Central memory CD8-positive, alpha-beta T cell (primary cell): Measurements from ENCODE around the gene SDK2.

Source experiments
- ATAC-seq: fragments of 150-1000 bp; cut with Tn5 transposase; replicated peaks from 2 replicates; pipeline ENCODE4 v1.10.0; 2022; ENCODE audit warnings: mild to moderate bottlenecking, moderate FRiP score, moderate number of reproducible peaks; ENCODE audit not compliant: poor library complexity, severe bottlenecking; ENCODE audit errors: extremely low read depth
- DNase-seq, 2 donors: peaks; one replicate each; pipeline ENCODE4 v3.0.0; 2021; ENCODE audit warnings: low spot score in 2 of 2
- H3K27ac Mint-ChIP-seq: one replicate; pipeline ENCODE4 v1.8.0; 2022; ENCODE audit warnings: low read depth, mild to moderate bottlenecking, moderate library complexity, mixed read lengths
- H3K27me3 Mint-ChIP-seq: one replicate; pipeline ENCODE4 v1.8.0; 2022; ENCODE audit warnings: mixed read lengths
- H3K36me3 Mint-ChIP-seq: one replicate; pipeline ENCODE4 v1.8.0; 2022; ENCODE audit warnings: mild to moderate bottlenecking, moderate library complexity, mixed read lengths; ENCODE audit not compliant: insufficient read depth
- H3K4me1 Mint-ChIP-seq: one replicate; pipeline ENCODE4 v1.8.0; 2022; ENCODE audit warnings: mixed read lengths
- H3K4me3 Mint-ChIP-seq: one replicate; pipeline ENCODE4 v1.8.0; 2022; ENCODE audit warnings: mild to moderate bottlenecking, moderate library complexity, mixed read lengths
- H3K9me3 Mint-ChIP-seq: one replicate; pipeline ENCODE4 v1.8.0; 2022; ENCODE audit warnings: mixed read lengths

The SDK2 gene

GRCh38 chr17:73368085-73368631, 276.1 kb downstream of the SDK2 start:
- Mint-ChIP-seq H3K4me1 (no peaks in the 10 kb centered on the region), H3K4me3 (no peak overlapping the region), H3K36me3 (no peaks in the 10 kb centered on the region), H3K27me3 (peaks cover 31% of the 10 kb centered on the region), H3K27ac (no peak overlapping the region), H3K9me3 (no peaks in the 10 kb centered on the region)
- ATAC-seq (no peak), DNase-seq (no peak)

- H3K4me1 Mint-ChIP-seq = no peaks in the 10 kb centered on the region
- no peaks in the 10 kb centered on the region for H3K9me3 Mint-ChIP-seq
- ATAC-seq = no peak
- no peaks in the 10 kb centered on the region for H3K36me3 Mint-ChIP-seq
- H3K27me3 Mint-ChIP-seq = peaks cover 20% of the 10 kb centered on the region
- H3K4me3 Mint-ChIP-seq = no peak overlapping the region
- DNase-seq = no peak
- H3K27ac Mint-ChIP-seq = no peak overlapping the region
These were observed 278.2 kb downstream of the SDK2 start for GRCh38 chr17:73365906-73366623.

DNA sequence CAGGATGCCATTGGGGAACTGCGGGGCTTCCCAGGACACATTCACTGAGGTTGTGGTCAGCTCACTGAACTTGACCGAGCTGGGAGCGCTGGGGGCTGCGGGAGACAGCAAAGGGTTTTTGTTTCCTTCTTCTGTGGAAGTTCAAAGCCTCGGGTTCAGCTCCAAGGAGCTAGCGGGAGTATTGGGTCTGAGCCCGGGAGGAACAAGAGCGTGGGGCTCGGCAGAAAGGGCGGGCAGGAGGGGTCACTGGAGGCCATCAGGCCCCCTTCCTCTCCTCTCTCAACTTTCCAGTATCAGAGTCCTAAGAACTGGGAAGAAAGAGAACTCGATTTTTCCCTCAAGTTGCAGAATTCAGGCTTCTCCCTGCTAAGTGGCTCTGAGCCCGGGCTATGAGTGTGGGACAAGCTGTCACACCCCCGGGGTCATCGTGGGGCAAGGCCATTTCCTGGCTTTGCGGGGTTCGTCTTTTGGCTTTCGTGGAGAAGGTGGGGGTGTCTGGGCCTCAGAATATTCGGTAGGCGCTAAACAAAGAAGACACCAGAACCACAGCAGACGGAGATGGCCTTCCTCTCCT, 278.9 kb downstream of the SDK2 start:
- Mint-ChIP-seq H3K27ac (no peak overlapping the region), H3K9me3 (no peaks in the 10 kb centered on the region), H3K27me3 (peaks cover 19% of the 10 kb centered on the region), H3K4me3 (no peak overlapping the region), H3K4me1 (no peaks in the 10 kb centered on the region), H3K36me3 (no peaks in the 10 kb centered on the region)
- DNase-seq (no peak), ATAC-seq (no peak)

GRCh38 chr17:73364155-73364522, 280.1 kb downstream of the SDK2 start:
- Mint-ChIP-seq H3K27me3 (peaks cover 31% of the 10 kb centered on the region), H3K36me3 (no peaks in the 10 kb centered on the region), H3K4me3 (no peak overlapping the region), H3K9me3 (no peaks in the 10 kb centered on the region), H3K4me1 (no peaks in the 10 kb centered on the region), H3K27ac (no peak overlapping the region)
- DNase-seq (no peak), ATAC-seq (no peak)

GRCh38 chr17:73363442-73364154, 280.6 kb downstream of the SDK2 start:
- no peaks in the 10 kb centered on the region for H3K9me3 Mint-ChIP-seq
- H3K4me3 Mint-ChIP-seq = no peak overlapping the region
- no peak overlapping the region for H3K27ac Mint-ChIP-seq
- H3K36me3 Mint-ChIP-seq = no peaks in the 10 kb centered on the region
- no peaks in the 10 kb centered on the region for H3K4me1 Mint-ChIP-seq
- no peak for DNase-seq
- peaks cover 32% of the 10 kb centered on the region for H3K27me3 Mint-ChIP-seq
- no peak for ATAC-seq

DNA sequence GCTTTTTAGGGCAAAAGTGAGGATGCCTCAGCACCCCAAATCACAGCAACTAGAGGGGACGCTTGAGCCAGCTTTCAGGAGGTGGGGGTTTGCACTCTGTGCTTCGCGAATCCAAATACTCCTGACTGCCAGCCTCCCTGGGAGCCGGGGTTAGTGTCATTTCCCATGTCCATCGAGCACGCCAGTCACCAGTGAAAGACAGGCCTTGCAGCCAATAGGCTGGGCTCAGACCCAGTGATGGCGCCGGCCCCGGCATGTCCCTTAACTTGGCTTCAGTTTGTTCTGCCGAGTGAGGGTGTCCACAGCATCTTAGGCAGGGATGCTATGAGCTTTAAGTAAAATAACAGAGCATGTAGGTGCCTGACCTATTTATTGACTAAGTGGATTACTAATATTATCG, 281.5 kb downstream of the SDK2 start:
- H3K36me3 Mint-ChIP-seq = no peaks in the 10 kb centered on the region
- no peaks in the 10 kb centered on the region for H3K9me3 Mint-ChIP-seq
- H3K4me1 Mint-ChIP-seq = no peaks in the 10 kb centered on the region
- H3K27ac Mint-ChIP-seq = no peak overlapping the region
- H3K27me3 Mint-ChIP-seq = peaks cover 39% of the 10 kb centered on the region
- ATAC-seq = no peak
- no peak overlapping the region for H3K4me3 Mint-ChIP-seq
- no peak for DNase-seq

GRCh38 chr17:73360961-73361761, 283.1 kb downstream of the SDK2 start:
- no peak for ATAC-seq
- no peak overlapping the region for H3K4me3 Mint-ChIP-seq
- no peaks in the 10 kb centered on the region for H3K9me3 Mint-ChIP-seq
- H3K36me3 Mint-ChIP-seq = no peaks in the 10 kb centered on the region
- no peak overlapping the region for H3K27ac Mint-ChIP-seq
- no peak for DNase-seq
- peaks cover 43% of the 10 kb centered on the region for H3K27me3 Mint-ChIP-seq
- no peaks in the 10 kb centered on the region for H3K4me1 Mint-ChIP-seq

- Mint-ChIP-seq H3K4me1 (no peaks in the 10 kb centered on the region), H3K9me3 (no peaks in the 10 kb centered on the region), H3K4me3 (no peak overlapping the region), H3K27me3 (peaks cover 33% of the 10 kb centered on the region), H3K27ac (no peak overlapping the region), H3K36me3 (no peaks in the 10 kb centered on the region)
- DNase-seq (no peak), ATAC-seq (no peak)
These were observed 284.2 kb downstream of the SDK2 start for GRCh38 chr17:73359987-73360410.

DNA sequence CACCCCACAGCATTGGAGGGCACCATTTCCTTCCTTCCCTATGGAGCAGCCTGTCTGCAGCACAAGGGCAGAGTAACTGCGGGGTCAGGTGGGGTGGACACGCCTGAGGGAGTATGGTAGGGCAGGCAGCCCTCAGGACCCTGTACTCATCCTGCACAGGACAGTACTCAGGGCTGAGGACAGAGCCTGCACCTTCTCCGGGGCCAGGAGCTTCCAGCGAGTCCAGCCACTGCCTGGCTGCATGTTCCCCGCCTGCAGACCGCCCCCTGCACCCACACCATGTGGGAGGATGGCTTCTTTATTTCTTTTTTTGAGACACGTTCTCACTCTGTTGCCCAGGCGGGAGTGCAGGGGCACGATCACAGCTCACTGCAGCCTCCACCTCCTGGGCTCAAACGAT, 284.9 kb downstream of the SDK2 start:
- ATAC-seq = no peak
- H3K4me1 Mint-ChIP-seq = no peaks in the 10 kb centered on the region
- no peak for DNase-seq
- no peak overlapping the region for H3K27ac Mint-ChIP-seq
- H3K4me3 Mint-ChIP-seq = no peak overlapping the region
- no peaks in the 10 kb centered on the region for H3K36me3 Mint-ChIP-seq
- H3K27me3 Mint-ChIP-seq = peaks cover 28% of the 10 kb centered on the region
- no peaks in the 10 kb centered on the region for H3K9me3 Mint-ChIP-seq

GRCh38 chr17:73358668-73359067, 285.6 kb downstream of the SDK2 start:
- peaks cover 28% of the 10 kb centered on the region for H3K27me3 Mint-ChIP-seq
- H3K4me1 Mint-ChIP-seq = no peaks in the 10 kb centered on the region
- ATAC-seq (no peak), DNase-seq (no peak)
- no peak overlapping the region for H3K27ac Mint-ChIP-seq
- no peaks in the 10 kb centered on the region for H3K9me3 Mint-ChIP-seq
- no peak overlapping the region for H3K4me3 Mint-ChIP-seq
- no peaks in the 10 kb centered on the region for H3K36me3 Mint-ChIP-seq

DNA sequence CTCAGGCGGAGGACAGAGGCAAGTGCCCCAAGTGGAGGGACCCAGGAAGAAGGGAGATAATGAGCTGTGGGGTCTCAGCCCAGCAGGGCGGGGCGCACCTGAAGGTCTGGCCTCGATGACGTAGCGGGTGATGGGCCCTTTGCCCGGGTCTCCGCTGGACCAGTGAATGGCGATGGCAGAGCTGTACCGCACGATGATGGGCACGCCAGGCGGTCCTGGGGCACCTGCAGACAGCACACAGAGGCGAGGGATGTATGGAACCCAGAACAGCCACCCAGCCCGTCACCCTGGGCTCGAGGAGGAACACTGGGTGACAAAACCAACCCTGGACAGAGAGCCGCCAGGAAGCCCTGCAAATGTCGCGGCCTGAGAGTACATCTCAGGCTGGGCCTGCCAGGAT, 286.3 kb downstream of the SDK2 start:
- H3K4me3 Mint-ChIP-seq = no peak overlapping the region
- no peaks in the 10 kb centered on the region for H3K9me3 Mint-ChIP-seq
- H3K27ac Mint-ChIP-seq = no peak overlapping the region
- no peaks in the 10 kb centered on the region for H3K4me1 Mint-ChIP-seq
- DNase-seq (no peak), ATAC-seq (no peak)
- peaks cover 28% of the 10 kb centered on the region for H3K27me3 Mint-ChIP-seq
- no peaks in the 10 kb centered on the region for H3K36me3 Mint-ChIP-seq

DNA sequence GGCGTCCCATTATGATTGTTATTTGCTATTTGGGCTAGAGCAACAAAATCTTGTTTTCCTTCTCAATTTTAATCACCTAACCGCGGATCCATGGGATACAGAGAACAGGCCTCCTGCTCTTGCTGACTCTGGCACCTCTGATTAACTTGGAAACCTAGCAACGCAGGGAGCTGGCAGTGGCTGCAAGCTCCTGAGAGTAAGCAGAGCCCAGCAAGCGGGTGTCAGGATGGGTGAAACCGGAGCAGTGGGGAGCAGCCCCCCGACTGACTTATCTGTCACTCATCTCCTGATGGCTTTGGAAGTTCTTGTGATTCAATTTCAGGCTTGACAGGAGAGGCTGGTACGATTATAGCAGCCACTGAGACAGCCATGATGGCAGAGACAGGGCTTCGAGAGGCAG, 286.9 kb downstream of the SDK2 start:
- no peak for DNase-seq
- Mint-ChIP-seq H3K4me1 (no peaks in the 10 kb centered on the region), H3K36me3 (no peaks in the 10 kb centered on the region), H3K27me3 (peaks cover 28% of the 10 kb centered on the region), H3K9me3 (no peaks in the 10 kb centered on the region), H3K27ac (no peak overlapping the region), H3K4me3 (no peak overlapping the region)
- no peak for ATAC-seq
